Measurements from ENCODE around the gene CD58. TPM values are rescaled to one million over a fixed set of nuclear protein-coding genes. Genes with fewer than 3 reads are reported as not detected.
A peak's percentile ranks its signal among the peaks of the same experiment; 100 is the strongest.

CD58 gene
- total and polyA plus RNA-seq, 9 of the 15 experiments (the other 6 are each of a cell fraction or from before 2014, with no cell fraction given): 18.1 to 113 (median 37.4) TPM

DNA sequence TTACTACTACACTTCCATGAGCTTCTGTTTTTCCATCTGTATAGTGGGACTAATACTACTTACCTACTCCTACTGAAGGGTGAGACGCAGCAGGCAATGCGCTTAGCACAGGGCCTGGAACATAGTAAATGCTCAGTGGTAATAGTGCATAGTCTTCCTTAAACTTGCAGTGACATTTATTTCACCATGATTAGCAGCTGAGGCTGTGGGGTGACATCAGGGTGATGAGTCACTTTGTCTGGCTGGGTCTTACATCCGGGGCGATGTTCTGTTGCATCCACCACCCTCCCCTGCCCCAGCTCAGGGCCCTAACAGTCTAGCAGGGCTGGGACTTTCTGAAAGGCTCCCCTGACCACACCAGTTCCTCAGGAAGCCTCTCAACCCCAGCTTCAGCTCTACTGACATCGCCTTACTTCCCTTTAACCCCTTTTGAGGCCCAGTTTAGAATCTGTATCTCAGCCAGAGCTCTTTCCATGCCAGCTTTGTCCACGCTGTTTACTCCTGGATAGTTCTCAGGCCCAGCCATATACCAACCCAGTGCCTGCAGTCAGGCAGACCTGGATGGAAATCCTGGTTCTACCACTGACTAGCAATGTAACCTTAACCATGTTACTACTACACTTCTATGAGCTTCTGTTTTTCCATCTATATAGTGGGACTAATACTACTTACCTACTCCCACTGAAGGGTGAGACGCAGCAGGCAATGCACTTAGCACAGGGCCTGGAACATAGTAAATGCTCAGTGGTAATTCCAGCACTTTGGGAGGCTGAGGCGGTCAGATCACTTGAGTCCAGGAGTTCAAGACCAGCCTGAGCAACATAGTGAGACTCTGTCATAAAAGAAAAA is 66.3 kb downstream of the CD58 start (continued):
- TF ChIP-seq, protein P1, sequence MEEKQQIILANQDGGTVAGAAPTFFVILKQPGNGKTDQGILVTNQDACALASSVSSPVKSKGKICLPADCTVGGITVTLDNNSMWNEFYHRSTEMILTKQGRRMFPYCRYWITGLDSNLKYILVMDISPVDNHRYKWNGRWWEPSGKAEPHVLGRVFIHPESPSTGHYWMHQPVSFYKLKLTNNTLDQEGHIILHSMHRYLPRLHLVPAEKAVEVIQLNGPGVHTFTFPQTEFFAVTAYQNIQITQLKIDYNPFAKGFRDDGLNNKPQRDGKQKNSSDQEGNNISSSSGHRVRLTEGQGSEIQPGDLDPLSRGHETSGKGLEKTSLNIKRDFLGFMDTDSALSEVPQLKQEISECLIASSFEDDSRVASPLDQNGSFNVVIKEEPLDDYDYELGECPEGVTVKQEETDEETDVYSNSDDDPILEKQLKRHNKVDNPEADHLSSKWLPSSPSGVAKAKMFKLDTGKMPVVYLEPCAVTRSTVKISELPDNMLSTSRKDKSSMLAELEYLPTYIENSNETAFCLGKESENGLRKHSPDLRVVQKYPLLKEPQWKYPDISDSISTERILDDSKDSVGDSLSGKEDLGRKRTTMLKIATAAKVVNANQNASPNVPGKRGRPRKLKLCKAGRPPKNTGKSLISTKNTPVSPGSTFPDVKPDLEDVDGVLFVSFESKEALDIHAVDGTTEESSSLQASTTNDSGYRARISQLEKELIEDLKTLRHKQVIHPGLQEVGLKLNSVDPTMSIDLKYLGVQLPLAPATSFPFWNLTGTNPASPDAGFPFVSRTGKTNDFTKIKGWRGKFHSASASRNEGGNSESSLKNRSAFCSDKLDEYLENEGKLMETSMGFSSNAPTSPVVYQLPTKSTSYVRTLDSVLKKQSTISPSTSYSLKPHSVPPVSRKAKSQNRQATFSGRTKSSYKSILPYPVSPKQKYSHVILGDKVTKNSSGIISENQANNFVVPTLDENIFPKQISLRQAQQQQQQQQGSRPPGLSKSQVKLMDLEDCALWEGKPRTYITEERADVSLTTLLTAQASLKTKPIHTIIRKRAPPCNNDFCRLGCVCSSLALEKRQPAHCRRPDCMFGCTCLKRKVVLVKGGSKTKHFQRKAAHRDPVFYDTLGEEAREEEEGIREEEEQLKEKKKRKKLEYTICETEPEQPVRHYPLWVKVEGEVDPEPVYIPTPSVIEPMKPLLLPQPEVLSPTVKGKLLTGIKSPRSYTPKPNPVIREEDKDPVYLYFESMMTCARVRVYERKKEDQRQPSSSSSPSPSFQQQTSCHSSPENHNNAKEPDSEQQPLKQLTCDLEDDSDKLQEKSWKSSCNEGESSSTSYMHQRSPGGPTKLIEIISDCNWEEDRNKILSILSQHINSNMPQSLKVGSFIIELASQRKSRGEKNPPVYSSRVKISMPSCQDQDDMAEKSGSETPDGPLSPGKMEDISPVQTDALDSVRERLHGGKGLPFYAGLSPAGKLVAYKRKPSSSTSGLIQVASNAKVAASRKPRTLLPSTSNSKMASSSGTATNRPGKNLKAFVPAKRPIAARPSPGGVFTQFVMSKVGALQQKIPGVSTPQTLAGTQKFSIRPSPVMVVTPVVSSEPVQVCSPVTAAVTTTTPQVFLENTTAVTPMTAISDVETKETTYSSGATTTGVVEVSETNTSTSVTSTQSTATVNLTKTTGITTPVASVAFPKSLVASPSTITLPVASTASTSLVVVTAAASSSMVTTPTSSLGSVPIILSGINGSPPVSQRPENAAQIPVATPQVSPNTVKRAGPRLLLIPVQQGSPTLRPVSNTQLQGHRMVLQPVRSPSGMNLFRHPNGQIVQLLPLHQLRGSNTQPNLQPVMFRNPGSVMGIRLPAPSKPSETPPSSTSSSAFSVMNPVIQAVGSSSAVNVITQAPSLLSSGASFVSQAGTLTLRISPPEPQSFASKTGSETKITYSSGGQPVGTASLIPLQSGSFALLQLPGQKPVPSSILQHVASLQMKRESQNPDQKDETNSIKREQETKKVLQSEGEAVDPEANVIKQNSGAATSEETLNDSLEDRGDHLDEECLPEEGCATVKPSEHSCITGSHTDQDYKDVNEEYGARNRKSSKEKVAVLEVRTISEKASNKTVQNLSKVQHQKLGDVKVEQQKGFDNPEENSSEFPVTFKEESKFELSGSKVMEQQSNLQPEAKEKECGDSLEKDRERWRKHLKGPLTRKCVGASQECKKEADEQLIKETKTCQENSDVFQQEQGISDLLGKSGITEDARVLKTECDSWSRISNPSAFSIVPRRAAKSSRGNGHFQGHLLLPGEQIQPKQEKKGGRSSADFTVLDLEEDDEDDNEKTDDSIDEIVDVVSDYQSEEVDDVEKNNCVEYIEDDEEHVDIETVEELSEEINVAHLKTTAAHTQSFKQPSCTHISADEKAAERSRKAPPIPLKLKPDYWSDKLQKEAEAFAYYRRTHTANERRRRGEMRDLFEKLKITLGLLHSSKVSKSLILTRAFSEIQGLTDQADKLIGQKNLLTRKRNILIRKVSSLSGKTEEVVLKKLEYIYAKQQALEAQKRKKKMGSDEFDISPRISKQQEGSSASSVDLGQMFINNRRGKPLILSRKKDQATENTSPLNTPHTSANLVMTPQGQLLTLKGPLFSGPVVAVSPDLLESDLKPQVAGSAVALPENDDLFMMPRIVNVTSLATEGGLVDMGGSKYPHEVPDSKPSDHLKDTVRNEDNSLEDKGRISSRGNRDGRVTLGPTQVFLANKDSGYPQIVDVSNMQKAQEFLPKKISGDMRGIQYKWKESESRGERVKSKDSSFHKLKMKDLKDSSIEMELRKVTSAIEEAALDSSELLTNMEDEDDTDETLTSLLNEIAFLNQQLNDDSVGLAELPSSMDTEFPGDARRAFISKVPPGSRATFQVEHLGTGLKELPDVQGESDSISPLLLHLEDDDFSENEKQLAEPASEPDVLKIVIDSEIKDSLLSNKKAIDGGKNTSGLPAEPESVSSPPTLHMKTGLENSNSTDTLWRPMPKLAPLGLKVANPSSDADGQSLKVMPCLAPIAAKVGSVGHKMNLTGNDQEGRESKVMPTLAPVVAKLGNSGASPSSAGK (IDR thresholded peaks at IDR 0.05): peak; percentile 9; the same call in 1 of the 2 replicates
- TF ChIP-seq CBFA2T3 (IDR thresholded peaks at IDR 0.05) (peak; percentile 82), GATAD2B (IDR thresholded peaks at IDR 0.05; ENCODE audit: borderline replicate concordance) (no peak; the same call in 1 of the 2 replicates), MBD1 (CRISPR knock-in tag; IDR thresholded peaks at IDR 0.05) (no peak), DNMT1 (IDR thresholded peaks at IDR 0.05) (no peak), JUNB (CRISPR knock-in tag; conservative IDR thresholded peaks at IDR 0.05) (peak; percentile 90), ZNF77 (CRISPR knock-in tag; IDR thresholded peaks at IDR 0.05) (no peak), RBM15 (IDR thresholded peaks at IDR 0.05; ENCODE audit: insufficient read depth, low read length) (no peak), PHB2 (IDR thresholded peaks at IDR 0.05; ENCODE audit: low read depth) (no peak), RBBP5 (IDR thresholded peaks at IDR 0.05; ENCODE audit: borderline replicate concordance, insufficient read depth, low read length, poor library complexity, severe bottlenecking) (peak; percentile 82), SMC3 (conservative IDR thresholded peaks at IDR 0.05; ENCODE audit: insufficient read depth, low read depth, low read length) (no peak), ZNF717 (CRISPR knock-in tag; IDR thresholded peaks at IDR 0.05) (no peak), ARNT (IDR thresholded peaks at IDR 0.05) (peak; percentile 64 to 66; a peak in 1 of 4 replicates), HSF4 (CRISPR knock-in tag; IDR thresholded peaks at IDR 0.05; ENCODE audit: borderline replicate concordance) (no peak)
- TF ChIP-seq, protein P2, sequence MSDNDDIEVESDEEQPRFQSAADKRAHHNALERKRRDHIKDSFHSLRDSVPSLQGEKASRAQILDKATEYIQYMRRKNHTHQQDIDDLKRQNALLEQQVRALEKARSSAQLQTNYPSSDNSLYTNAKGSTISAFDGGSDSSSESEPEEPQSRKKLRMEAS (CRISPR knock-in tag; IDR thresholded peaks at IDR 0.05): peak; percentile 53
